ENCODE data around the gene SCYL1. TPM values are rescaled to one million over a fixed set of nuclear protein-coding genes. Genes with fewer than 3 reads are reported as not detected.

The SCYL1 gene
- total and polyA plus RNA-seq, 2 experiments from 2014 or later: 52.7 to 66.1 TPM

- Histone ChIP-seq H3K4me3 (peak overlapping the region; percentile 35; the same call in 1 of the 2 replicates), H2AFZ (peak overlapping the region; percentile 80), H3K4me1 (ENCODE audit: insufficient read depth) (peaks cover 35% of the 10 kb centered on the region)
Observed at GRCh38 chr11:65560555-65561418, 35.9 kb downstream of the SCYL1 start.

DNA sequence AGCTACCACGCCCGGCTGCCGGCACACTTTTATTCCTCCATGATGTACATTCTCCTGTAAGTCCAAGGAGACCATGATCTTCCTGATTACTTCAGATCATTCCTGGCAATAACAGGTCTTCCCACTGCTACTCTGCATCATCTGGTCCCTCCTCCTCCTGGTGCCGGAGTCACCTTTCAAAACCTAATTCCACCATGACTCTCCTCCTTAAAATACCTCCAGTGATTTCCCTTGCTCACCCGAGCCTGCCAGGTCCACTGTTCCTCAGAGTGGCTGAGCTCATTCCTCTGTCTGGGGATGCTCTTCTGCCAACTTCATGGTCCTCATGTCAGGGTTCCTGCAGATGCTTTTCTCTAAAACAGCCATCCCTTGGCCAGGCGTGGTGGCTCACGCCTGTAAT is 37.1 kb downstream of the SCYL1 start:
- no peak overlapping the region for H3K4me2 ChIP-seq
- Mint-ChIP-seq H3K4me3 (no peak overlapping the region), H3K36me3 (ENCODE audit: low read depth) (no peaks in the 10 kb centered on the region), H3K9me3 (no peaks in the 10 kb centered on the region), H3K27me3 (ENCODE audit: insufficient read depth, low read depth, poor library complexity) (peaks cover 23% of the 10 kb centered on the region), H3K4me1 (peaks cover 29% of the 10 kb centered on the region), H3K27ac (no peak overlapping the region)
- H3K36me3 ChIP-seq (ENCODE audit: insufficient read depth): no peaks in the 10 kb centered on the region
- no peak overlapping the region for H2AFZ ChIP-seq
- peaks cover 27% of the 10 kb centered on the region for H3K27me3 ChIP-seq (ENCODE audit: insufficient read depth)
- H3K9me2 ChIP-seq (ENCODE audit: insufficient read depth): no peaks in the 10 kb centered on the region
- no peaks in the 10 kb centered on the region for H3K79me2 ChIP-seq (replicated peaks; ENCODE audit: insufficient read depth)
- no peak for ATAC-seq
- no peak overlapping the region for H3K27ac ChIP-seq (ENCODE audit: low read depth)
- peaks cover 6% of the 10 kb centered on the region; the same call in 1 of the 2 replicates for H3F3A ChIP-seq (replicated peaks; ENCODE audit: low read depth)
- peaks cover 32% of the 10 kb centered on the region for H3K4me1 ChIP-seq (ENCODE audit: insufficient read depth)
- DNase-seq (ENCODE audit: low spot score): no peak
- H3K4me3 ChIP-seq: no peak overlapping the region
- H4K20me1 ChIP-seq (replicated peaks; ENCODE audit: insufficient read depth): no peaks in the 10 kb centered on the region
- TF ChIP-seq STAT1 (IDR thresholded peaks at IDR 0.05; ENCODE audit: unreplicated experiment): no peak
- no peak for TF ChIP-seq NANOG (IDR thresholded peaks at IDR 0.05; ENCODE audit: borderline replicate concordance)
- TF ChIP-seq EZH2 (IDR thresholded peaks at IDR 0.05; ENCODE audit: low read depth, unreplicated experiment): no peak
- no peak for TF ChIP-seq JUNB (IDR thresholded peaks at IDR 0.05; ENCODE audit: unreplicated experiment)
- no peak for TF ChIP-seq ZNF331 (CRISPR knock-in tag; IDR thresholded peaks at IDR 0.05; ENCODE audit: low read depth)
- TF ChIP-seq, protein P1, sequence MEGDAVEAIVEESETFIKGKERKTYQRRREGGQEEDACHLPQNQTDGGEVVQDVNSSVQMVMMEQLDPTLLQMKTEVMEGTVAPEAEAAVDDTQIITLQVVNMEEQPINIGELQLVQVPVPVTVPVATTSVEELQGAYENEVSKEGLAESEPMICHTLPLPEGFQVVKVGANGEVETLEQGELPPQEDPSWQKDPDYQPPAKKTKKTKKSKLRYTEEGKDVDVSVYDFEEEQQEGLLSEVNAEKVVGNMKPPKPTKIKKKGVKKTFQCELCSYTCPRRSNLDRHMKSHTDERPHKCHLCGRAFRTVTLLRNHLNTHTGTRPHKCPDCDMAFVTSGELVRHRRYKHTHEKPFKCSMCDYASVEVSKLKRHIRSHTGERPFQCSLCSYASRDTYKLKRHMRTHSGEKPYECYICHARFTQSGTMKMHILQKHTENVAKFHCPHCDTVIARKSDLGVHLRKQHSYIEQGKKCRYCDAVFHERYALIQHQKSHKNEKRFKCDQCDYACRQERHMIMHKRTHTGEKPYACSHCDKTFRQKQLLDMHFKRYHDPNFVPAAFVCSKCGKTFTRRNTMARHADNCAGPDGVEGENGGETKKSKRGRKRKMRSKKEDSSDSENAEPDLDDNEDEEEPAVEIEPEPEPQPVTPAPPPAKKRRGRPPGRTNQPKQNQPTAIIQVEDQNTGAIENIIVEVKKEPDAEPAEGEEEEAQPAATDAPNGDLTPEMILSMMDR (conservative IDR thresholded peaks at IDR 0.05; ENCODE audit: low read depth in 2 of 2): no peak
- TF ChIP-seq, protein P2, sequence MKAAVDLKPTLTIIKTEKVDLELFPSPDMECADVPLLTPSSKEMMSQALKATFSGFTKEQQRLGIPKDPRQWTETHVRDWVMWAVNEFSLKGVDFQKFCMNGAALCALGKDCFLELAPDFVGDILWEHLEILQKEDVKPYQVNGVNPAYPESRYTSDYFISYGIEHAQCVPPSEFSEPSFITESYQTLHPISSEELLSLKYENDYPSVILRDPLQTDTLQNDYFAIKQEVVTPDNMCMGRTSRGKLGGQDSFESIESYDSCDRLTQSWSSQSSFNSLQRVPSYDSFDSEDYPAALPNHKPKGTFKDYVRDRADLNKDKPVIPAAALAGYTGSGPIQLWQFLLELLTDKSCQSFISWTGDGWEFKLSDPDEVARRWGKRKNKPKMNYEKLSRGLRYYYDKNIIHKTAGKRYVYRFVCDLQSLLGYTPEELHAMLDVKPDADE (IDR thresholded peaks at IDR 0.05): no peak
- no peak for TF ChIP-seq ZNF114 (CRISPR knock-in tag; IDR thresholded peaks at IDR 0.05)
- TF ChIP-seq POLR2AphosphoS5 (IDR thresholded peaks at IDR 0.05; ENCODE audit: low read depth): no peak
- TF ChIP-seq, protein P3, sequence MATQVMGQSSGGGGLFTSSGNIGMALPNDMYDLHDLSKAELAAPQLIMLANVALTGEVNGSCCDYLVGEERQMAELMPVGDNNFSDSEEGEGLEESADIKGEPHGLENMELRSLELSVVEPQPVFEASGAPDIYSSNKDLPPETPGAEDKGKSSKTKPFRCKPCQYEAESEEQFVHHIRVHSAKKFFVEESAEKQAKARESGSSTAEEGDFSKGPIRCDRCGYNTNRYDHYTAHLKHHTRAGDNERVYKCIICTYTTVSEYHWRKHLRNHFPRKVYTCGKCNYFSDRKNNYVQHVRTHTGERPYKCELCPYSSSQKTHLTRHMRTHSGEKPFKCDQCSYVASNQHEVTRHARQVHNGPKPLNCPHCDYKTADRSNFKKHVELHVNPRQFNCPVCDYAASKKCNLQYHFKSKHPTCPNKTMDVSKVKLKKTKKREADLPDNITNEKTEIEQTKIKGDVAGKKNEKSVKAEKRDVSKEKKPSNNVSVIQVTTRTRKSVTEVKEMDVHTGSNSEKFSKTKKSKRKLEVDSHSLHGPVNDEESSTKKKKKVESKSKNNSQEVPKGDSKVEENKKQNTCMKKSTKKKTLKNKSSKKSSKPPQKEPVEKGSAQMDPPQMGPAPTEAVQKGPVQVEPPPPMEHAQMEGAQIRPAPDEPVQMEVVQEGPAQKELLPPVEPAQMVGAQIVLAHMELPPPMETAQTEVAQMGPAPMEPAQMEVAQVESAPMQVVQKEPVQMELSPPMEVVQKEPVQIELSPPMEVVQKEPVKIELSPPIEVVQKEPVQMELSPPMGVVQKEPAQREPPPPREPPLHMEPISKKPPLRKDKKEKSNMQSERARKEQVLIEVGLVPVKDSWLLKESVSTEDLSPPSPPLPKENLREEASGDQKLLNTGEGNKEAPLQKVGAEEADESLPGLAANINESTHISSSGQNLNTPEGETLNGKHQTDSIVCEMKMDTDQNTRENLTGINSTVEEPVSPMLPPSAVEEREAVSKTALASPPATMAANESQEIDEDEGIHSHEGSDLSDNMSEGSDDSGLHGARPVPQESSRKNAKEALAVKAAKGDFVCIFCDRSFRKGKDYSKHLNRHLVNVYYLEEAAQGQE (IDR thresholded peaks at IDR 0.05; ENCODE audit: unreplicated experiment): no peak
- TF ChIP-seq CREB1 (CRISPR knock-in tag; IDR thresholded peaks at IDR 0.05; ENCODE audit: low read depth): no peak

More at GRCh38 chr11:65560555-65561418, 35.9 kb downstream of the SCYL1 start:
- H3K79me2 ChIP-seq (replicated peaks; ENCODE audit: insufficient read depth): no peaks in the 10 kb centered on the region
- ATAC-seq (peak; percentile 63), DNase-seq (ENCODE audit: low spot score) (peak; percentile 83)
- H3K36me3 ChIP-seq (ENCODE audit: insufficient read depth): no peaks in the 10 kb centered on the region
- H3F3A ChIP-seq (replicated peaks; ENCODE audit: low read depth): peaks cover 6% of the 10 kb centered on the region; the same call in 1 of the 2 replicates
- H4K20me1 ChIP-seq (replicated peaks; ENCODE audit: insufficient read depth): no peaks in the 10 kb centered on the region
- no peaks in the 10 kb centered on the region for H3K9me3 Mint-ChIP-seq
- H3K27ac ChIP-seq (ENCODE audit: low read depth): no peak overlapping the region
- peaks cover 39% of the 10 kb centered on the region for H3K27me3 ChIP-seq (ENCODE audit: insufficient read depth)
- H3K4me2 ChIP-seq: peak overlapping the region; percentile 59
- TF ChIP-seq POLR2AphosphoS5 (IDR thresholded peaks at IDR 0.05; ENCODE audit: low read depth) (peak; percentile 65), EZH2 (IDR thresholded peaks at IDR 0.05; ENCODE audit: low read depth, unreplicated experiment) (no peak)
- no peaks in the 10 kb centered on the region for H3K9me2 ChIP-seq (ENCODE audit: insufficient read depth)
- peak overlapping the region; percentile 39 for H3K4me3 Mint-ChIP-seq
- no peaks in the 10 kb centered on the region; the same call in 2 of the 3 replicates for H3K36me3 Mint-ChIP-seq (ENCODE audit: low read depth)
- H3K4me1 Mint-ChIP-seq: peaks cover 37% of the 10 kb centered on the region
- 0 out of 2 replicates have a peak overlapping the region, but pooled peaks have one; percentile 7 for H3K27ac Mint-ChIP-seq
- peaks cover 32% of the 10 kb centered on the region for H3K27me3 Mint-ChIP-seq (ENCODE audit: insufficient read depth, low read depth, poor library complexity)
